ENCODE results near the gene HOXA1. TPM values are rescaled to one million over a fixed set of nuclear protein-coding genes. Genes with fewer than 3 reads are reported as not detected.

HOXA1 gene
- total and polyA plus RNA-seq, 2 of the 8 experiments (the other 6 are each of a cell fraction or from before 2014, with no cell fraction given) = not detected

- H2BK120ac ChIP-seq (replicated peaks; ENCODE audit: low read depth, low read length) = no peak overlapping the region
- DNase-seq (ENCODE audit: low read depth in 1 of 2, low spot score in 2 of 2) (peak in 1 of 2 experiments; percentile 32), FAIRE-seq (no peak)
- no peak overlapping the region for H3K9ac ChIP-seq (replicated peaks in 1 of 4; ENCODE audit: extremely low read depth in 1 of 4, low read depth in 3 of 4, low read length in 3 of 4)
- no peak overlapping the region for H3K4me2 ChIP-seq (ENCODE audit: insufficient read depth in 1 of 2, low read depth in 2 of 2, low read length in 2 of 2)
- no peak overlapping the region for H2BK12ac ChIP-seq (ENCODE audit: low read depth, low read length)
- no peak overlapping the region for H2BK20ac ChIP-seq (ENCODE audit: low read length)
- peaks cover 9% of the 10 kb centered on the region for H3K23me2 ChIP-seq (ENCODE audit: low read depth, low read length)
- no peak overlapping the region for H2BK5ac ChIP-seq (ENCODE audit: low read depth, low read length)
- no peak overlapping the region for H2AK5ac ChIP-seq (ENCODE audit: low read depth, low read length)
- no peak overlapping the region for H4K91ac ChIP-seq (replicated peaks; ENCODE audit: insufficient read length, low read length)
- no peak overlapping the region for H3K23ac ChIP-seq (ENCODE audit: insufficient read length)
- POLR2A ChIA-PET (ENCODE audit: partially characterized antibody) = no interaction called here
- peaks cover 0 to 6% (median 0%) of the 10 kb centered on the region in 4 experiments; a peak in 1 of 8 replicates for H3K36me3 ChIP-seq (ENCODE audit: control insufficient read depth in 2 of 4, insufficient read depth in 4 of 4, low read length in 3 of 4)
- peak overlapping the region in 1 of 4 experiments; percentile 47; a peak in 1 of 8 replicates for H3K4me3 ChIP-seq (ENCODE audit: extremely low read depth in 1 of 4, insufficient read depth in 2 of 4, low read depth in 3 of 4, low read length in 4 of 4)
- H3K56ac ChIP-seq (replicated peaks; ENCODE audit: insufficient read length, low read depth, low read length) = no peak overlapping the region
- H4K20me1 ChIP-seq (replicated peaks in 1 of 2; ENCODE audit: control insufficient read depth in 1 of 2, insufficient read depth in 2 of 2, low read length in 2 of 2) = peaks cover 16 to 22% of the 10 kb centered on the region in 2 experiments
- H3K4ac ChIP-seq (replicated peaks; ENCODE audit: insufficient read length, low read depth, low read length) = no peak overlapping the region
- no peak overlapping the region for H2AFZ ChIP-seq (ENCODE audit: low read length)
- peaks cover 97 to 100% (median 99%) of the 10 kb centered on the region in 4 experiments for H3K27me3 ChIP-seq (replicated peaks in 1 of 4; ENCODE audit: control insufficient read depth in 3 of 4, extremely low read depth in 1 of 4, insufficient read depth in 3 of 4, low read length in 3 of 4)
- H2BK15ac ChIP-seq (ENCODE audit: low read length) = no peak overlapping the region
- WGBS, 2 experiments (ENCODE audit: extremely low coverage in 1 of 2, insufficient coverage in 1 of 2, insufficient read length in 1 of 2, insufficient replicate concordance in 2 of 2, low coverage in 1 of 2, low lambda C conversion rate in 2 of 2, missing lambda C conversion rate in 1 of 2) = 28% methylated on average over 15 of the region's 15 CpGs; no CpG with 5 or more reads in 1 of the 2 experiments
- CTCF ChIA-PET (ENCODE audit: partially characterized antibody) = interaction anchor here (0.9 to 12.5 kb wide), 11 partner anchors 10 to 1245 kb away, joined by 3 to 123 read pairs (median 4); partner anchors contain the start of gene HOXA1
- H3K79me1 ChIP-seq (ENCODE audit: low read depth, low read length) = no peaks in the 10 kb centered on the region
- H4K8ac ChIP-seq (ENCODE audit: extremely low read depth, insufficient read depth, low read length) = no peak overlapping the region; the same call in 1 of the 2 replicates
- no peak overlapping the region for H4K5ac ChIP-seq (ENCODE audit: insufficient read length, low read depth, low read length)
- no peak overlapping the region for H3K27ac ChIP-seq (ENCODE audit: low read depth, low read length)
- TF ChIP-seq RFX5 (IDR thresholded peaks at IDR 0.05; ENCODE audit: borderline replicate concordance, low read depth, low read length) (no peak), EZH2 (IDR thresholded peaks at IDR 0.05; ENCODE audit: low read depth, low read length, severe bottlenecking) (peak; percentile 80), SUZ12 (IDR thresholded peaks at IDR 0.05; ENCODE audit: low read length) (peak; percentile 70)
- no peak overlapping the region for H3K14ac ChIP-seq (ENCODE audit: insufficient read length)
- H3K9me3 ChIP-seq (ENCODE audit: insufficient read depth in 2 of 2, low read depth in 1 of 2, low read length in 1 of 2) = no peaks in the 10 kb centered on the region
- no peaks in the 10 kb centered on the region for H3K79me2 ChIP-seq (ENCODE audit: control insufficient read depth in 1 of 2, insufficient read depth in 2 of 2, low read length in 2 of 2)
- H3K18ac ChIP-seq (ENCODE audit: extremely low read depth, low read length) = no peak overlapping the region
- H3K4me1 ChIP-seq (replicated peaks in 1 of 4; ENCODE audit: control insufficient read depth in 3 of 4, insufficient read depth in 4 of 4, low read length in 3 of 4) = peaks cover 0 to 6% (median 3%) of the 10 kb centered on the region in 4 experiments; a peak in 4 of 7 replicates
These were observed 44.5 kb upstream of the HOXA1 start for GRCh38 chr7:27140126-27140857.
